ENCODE results near the gene CT47C1. TPM values are rescaled to one million over a fixed set of nuclear protein-coding genes. Genes with fewer than 3 reads are reported as not detected.

The CT47C1 gene
- total RNA-seq, 2 experiments from 2014 or later = not detected

GRCh38 chrX:119062750-119063374, 9.9 kb upstream of the CT47C1 start:
- POLR2A ChIA-PET = no interaction called here
- Mint-ChIP-seq H3K9me3 (no peaks in the 10 kb centered on the region), H3K4me3 (no peak overlapping the region), H3K27me3 (no peaks in the 10 kb centered on the region), H3K27ac (no peak overlapping the region), H3K36me3 (no peaks in the 10 kb centered on the region), H3K4me1 (no peaks in the 10 kb centered on the region)
- no peak for DNase-seq
- no peak for ATAC-seq (ENCODE audit: low read depth)

GRCh38 chrX:119063428-119063827, 9.4 kb upstream of the CT47C1 start:
- ATAC-seq (ENCODE audit: low read depth) (no peak), DNase-seq (no peak)
- POLR2A ChIA-PET = no interaction called here
- Mint-ChIP-seq H3K27me3 (no peaks in the 10 kb centered on the region), H3K9me3 (no peaks in the 10 kb centered on the region), H3K4me3 (no peak overlapping the region), H3K36me3 (no peaks in the 10 kb centered on the region), H3K4me1 (no peaks in the 10 kb centered on the region), H3K27ac (no peak overlapping the region)

- DNase-seq (no peak), ATAC-seq (ENCODE audit: low read depth) (no peak)
- Mint-ChIP-seq H3K4me3 (no peak overlapping the region), H3K4me1 (no peaks in the 10 kb centered on the region), H3K9me3 (no peaks in the 10 kb centered on the region), H3K27ac (no peak overlapping the region), H3K27me3 (no peaks in the 10 kb centered on the region), H3K36me3 (no peaks in the 10 kb centered on the region)
- POLR2A ChIA-PET = no interaction called here
Observed at GRCh38 chrX:119067023-119067739, 5.6 kb upstream of the CT47C1 start.

GRCh38 chrX:119069128-119069527, 3.7 kb upstream of the CT47C1 start:
- Mint-ChIP-seq H3K36me3 (no peaks in the 10 kb centered on the region), H3K4me1 (no peaks in the 10 kb centered on the region), H3K27me3 (no peaks in the 10 kb centered on the region), H3K9me3 (no peaks in the 10 kb centered on the region), H3K27ac (no peak overlapping the region), H3K4me3 (no peak overlapping the region)
- ATAC-seq (ENCODE audit: low read depth) = no peak
- POLR2A ChIA-PET = no interaction called here
- no peak for DNase-seq

- no peaks in the 10 kb centered on the region for H3K4me1 Mint-ChIP-seq
- no peak overlapping the region for H3K27ac Mint-ChIP-seq
- POLR2A ChIA-PET = no interaction called here
- DNase-seq (no peak), ATAC-seq (ENCODE audit: low read depth) (no peak)
- no peaks in the 10 kb centered on the region for H3K27me3 Mint-ChIP-seq
- no peaks in the 10 kb centered on the region for H3K36me3 Mint-ChIP-seq
- H3K4me3 Mint-ChIP-seq = no peak overlapping the region
- no peaks in the 10 kb centered on the region for H3K9me3 Mint-ChIP-seq
Observed at GRCh38 chrX:119069762-119070161, 3.0 kb upstream of the CT47C1 start.

- Mint-ChIP-seq H3K27ac (no peak overlapping the region), H3K27me3 (no peaks in the 10 kb centered on the region), H3K36me3 (no peaks in the 10 kb centered on the region), H3K4me1 (no peaks in the 10 kb centered on the region), H3K9me3 (no peaks in the 10 kb centered on the region), H3K4me3 (no peak overlapping the region)
- POLR2A ChIA-PET = no interaction called here
- ATAC-seq (ENCODE audit: low read depth) (no peak), DNase-seq (no peak)
Observed at GRCh38 chrX:119071381-119071780, 1.4 kb upstream of the CT47C1 start.

GRCh38 chrX:119073200-119073905, 560 bp downstream of the CT47C1 start:
- no peaks in the 10 kb centered on the region for H3K36me3 Mint-ChIP-seq
- H3K9me3 Mint-ChIP-seq = no peaks in the 10 kb centered on the region
- DNase-seq (no peak), ATAC-seq (ENCODE audit: low read depth) (no peak)
- POLR2A ChIA-PET = no interaction called here
- H3K4me1 Mint-ChIP-seq = no peaks in the 10 kb centered on the region
- H3K27ac Mint-ChIP-seq = no peak overlapping the region
- H3K27me3 Mint-ChIP-seq = peaks cover 4% of the 10 kb centered on the region
- no peak overlapping the region for H3K4me3 Mint-ChIP-seq

- H3K27ac Mint-ChIP-seq = no peak overlapping the region
- ATAC-seq (ENCODE audit: low read depth) (no peak), DNase-seq (no peak)
- H3K9me3 Mint-ChIP-seq = no peaks in the 10 kb centered on the region
- no peaks in the 10 kb centered on the region for H3K36me3 Mint-ChIP-seq
- H3K4me1 Mint-ChIP-seq = no peaks in the 10 kb centered on the region
- H3K4me3 Mint-ChIP-seq = no peak overlapping the region
- peaks cover 4% of the 10 kb centered on the region for H3K27me3 Mint-ChIP-seq
- POLR2A ChIA-PET = no interaction called here
Observed at GRCh38 chrX:119073911-119074310, 1.1 kb downstream of the CT47C1 start.

- Mint-ChIP-seq H3K4me1 (no peaks in the 10 kb centered on the region), H3K27ac (no peak overlapping the region), H3K36me3 (no peaks in the 10 kb centered on the region), H3K4me3 (no peak overlapping the region), H3K27me3 (peaks cover 4% of the 10 kb centered on the region), H3K9me3 (no peaks in the 10 kb centered on the region)
- ATAC-seq (ENCODE audit: low read depth) (no peak), DNase-seq (no peak)
- POLR2A ChIA-PET = no interaction called here
Observed at GRCh38 chrX:119075270-119076025, 2.7 kb downstream of the CT47C1 start.

- POLR2A ChIA-PET = no interaction called here
- Mint-ChIP-seq H3K27me3 (peaks cover 3% of the 10 kb centered on the region), H3K27ac (no peak overlapping the region), H3K4me1 (no peaks in the 10 kb centered on the region), H3K9me3 (no peaks in the 10 kb centered on the region), H3K4me3 (no peak overlapping the region), H3K36me3 (no peaks in the 10 kb centered on the region)
- DNase-seq = no peak
- ATAC-seq (ENCODE audit: low read depth) = no peak
Observed at GRCh38 chrX:119082278-119082677, 9.5 kb downstream of the CT47C1 start.

GRCh38 chrX:119084766-119085165, 12.0 kb downstream of the CT47C1 start:
- no peaks in the 10 kb centered on the region for H3K9me3 Mint-ChIP-seq
- no peak for ATAC-seq (ENCODE audit: low read depth)
- H3K36me3 Mint-ChIP-seq = no peaks in the 10 kb centered on the region
- no peak overlapping the region for H3K4me3 Mint-ChIP-seq
- no peak for DNase-seq
- peaks cover 2% of the 10 kb centered on the region for H3K27me3 Mint-ChIP-seq
- POLR2A ChIA-PET = no interaction called here
- H3K4me1 Mint-ChIP-seq = no peaks in the 10 kb centered on the region
- H3K27ac Mint-ChIP-seq = no peak overlapping the region

- Mint-ChIP-seq H3K4me1 (no peaks in the 10 kb centered on the region), H3K36me3 (no peaks in the 10 kb centered on the region), H3K4me3 (no peak overlapping the region), H3K27me3 (peaks cover 3% of the 10 kb centered on the region), H3K9me3 (no peaks in the 10 kb centered on the region), H3K27ac (no peak overlapping the region)
- no peak for DNase-seq
- no peak for ATAC-seq (ENCODE audit: low read depth)
- POLR2A ChIA-PET = no interaction called here
Observed at GRCh38 chrX:119087121-119087520, 14.3 kb downstream of the CT47C1 start.

- Mint-ChIP-seq H3K4me1 (no peaks in the 10 kb centered on the region), H3K27ac (no peak overlapping the region), H3K4me3 (no peak overlapping the region), H3K27me3 (peaks cover 3% of the 10 kb centered on the region), H3K9me3 (no peaks in the 10 kb centered on the region), H3K36me3 (no peaks in the 10 kb centered on the region)
- ATAC-seq (ENCODE audit: low read depth) (no peak), DNase-seq (no peak)
- POLR2A ChIA-PET = no interaction called here
Observed at GRCh38 chrX:119089619-119090018, 16.8 kb downstream of the CT47C1 start.
